ENCODE results near the gene LRFN3. TPM values are rescaled to one million over a fixed set of nuclear protein-coding genes. Genes with fewer than 3 reads are reported as not detected.

Gene LRFN3
- total RNA-seq, 1 experiment from 2014 or later: 3.7 TPM

DNA sequence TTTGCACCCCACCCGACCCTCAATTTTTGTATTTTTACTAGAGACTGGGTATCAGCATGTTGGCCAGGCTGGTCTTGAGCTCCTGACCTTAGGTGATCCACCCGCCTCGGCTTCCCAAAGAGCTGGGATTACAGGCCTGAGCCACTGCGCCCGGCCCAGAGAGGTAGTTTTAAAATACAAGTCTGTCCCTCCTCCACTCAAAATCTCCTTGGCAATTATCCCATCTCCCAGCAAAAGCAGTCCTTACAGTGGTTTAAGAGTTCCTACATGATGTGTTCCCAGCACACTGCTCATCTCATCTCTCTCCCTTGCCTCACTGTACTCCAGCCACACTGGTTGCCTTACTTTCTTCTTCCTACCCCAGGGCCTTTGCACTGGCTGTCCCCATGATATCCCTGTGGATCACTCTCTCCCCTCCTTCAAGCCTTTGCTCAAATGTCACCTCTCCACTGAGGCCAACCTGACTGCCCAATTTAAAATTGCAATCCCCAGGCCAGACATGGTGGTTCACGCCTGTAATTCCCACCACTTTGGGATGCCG, 24.3 kb downstream of the LRFN3 start:
- no peak overlapping the region for H3K27ac ChIP-seq (ENCODE audit: low read length)
- no peak for DNase-seq
- H3K36me3 ChIP-seq (ENCODE audit: insufficient read depth, low read length): no peaks in the 10 kb centered on the region
- H3K9me2 ChIP-seq (replicated peaks; ENCODE audit: insufficient read depth, low read length): no peaks in the 10 kb centered on the region
- no peaks in the 10 kb centered on the region for H4K20me1 ChIP-seq (ENCODE audit: insufficient read depth, low read depth, low read length)
- no peaks in the 10 kb centered on the region for H3K9me3 ChIP-seq (ENCODE audit: low read length)
- H3K9ac ChIP-seq (ENCODE audit: low read length): no peak overlapping the region
- no peak overlapping the region for H3K4me3 ChIP-seq (ENCODE audit: low read length)
- H2AFZ ChIP-seq (ENCODE audit: low read length): no peak overlapping the region
- no peaks in the 10 kb centered on the region for H3K27me3 ChIP-seq (ENCODE audit: low read length)
- no peaks in the 10 kb centered on the region for H3K4me1 ChIP-seq (ENCODE audit: low read length)
- no peaks in the 10 kb centered on the region for H3K79me2 ChIP-seq (ENCODE audit: low read length)
- no peak overlapping the region for H3K4me2 ChIP-seq (ENCODE audit: low read depth, low read length, poor library complexity, severe bottlenecking)

DNA sequence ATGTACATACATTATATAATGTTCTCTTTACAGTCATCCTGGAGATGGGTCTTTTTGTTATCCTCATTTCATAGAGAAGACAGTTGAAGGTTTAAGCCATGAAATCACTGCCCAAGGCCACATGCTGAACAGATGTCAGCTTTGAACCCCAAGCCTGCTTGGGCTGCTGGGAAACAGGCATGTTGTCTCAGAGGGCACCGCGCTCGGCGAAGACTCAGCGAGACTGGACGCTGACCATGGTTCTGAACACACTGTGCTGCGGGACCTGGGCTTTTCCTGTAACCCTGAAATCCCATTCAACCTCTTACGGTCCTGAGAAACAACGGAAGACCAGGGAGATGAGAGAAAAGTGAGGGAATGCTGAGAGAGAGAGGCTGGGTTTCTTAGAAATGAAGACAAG, 27.3 kb downstream of the LRFN3 start:
- Histone ChIP-seq H3K4me1 (ENCODE audit: low read length) (no peaks in the 10 kb centered on the region), H2AFZ (ENCODE audit: low read length) (no peak overlapping the region), H3K9ac (ENCODE audit: low read length) (no peak overlapping the region), H3K9me3 (ENCODE audit: low read length) (no peaks in the 10 kb centered on the region), H3K27ac (ENCODE audit: low read length) (no peak overlapping the region), H4K20me1 (ENCODE audit: insufficient read depth, low read depth, low read length) (no peaks in the 10 kb centered on the region), H3K4me2 (ENCODE audit: low read depth, low read length, poor library complexity, severe bottlenecking) (no peak overlapping the region), H3K4me3 (ENCODE audit: low read length) (no peak overlapping the region), H3K79me2 (ENCODE audit: low read length) (no peaks in the 10 kb centered on the region), H3K36me3 (ENCODE audit: insufficient read depth, low read length) (no peaks in the 10 kb centered on the region), H3K9me2 (replicated peaks; ENCODE audit: insufficient read depth, low read length) (no peaks in the 10 kb centered on the region), H3K27me3 (ENCODE audit: low read length) (no peaks in the 10 kb centered on the region)
- DNase-seq: no peak

DNA sequence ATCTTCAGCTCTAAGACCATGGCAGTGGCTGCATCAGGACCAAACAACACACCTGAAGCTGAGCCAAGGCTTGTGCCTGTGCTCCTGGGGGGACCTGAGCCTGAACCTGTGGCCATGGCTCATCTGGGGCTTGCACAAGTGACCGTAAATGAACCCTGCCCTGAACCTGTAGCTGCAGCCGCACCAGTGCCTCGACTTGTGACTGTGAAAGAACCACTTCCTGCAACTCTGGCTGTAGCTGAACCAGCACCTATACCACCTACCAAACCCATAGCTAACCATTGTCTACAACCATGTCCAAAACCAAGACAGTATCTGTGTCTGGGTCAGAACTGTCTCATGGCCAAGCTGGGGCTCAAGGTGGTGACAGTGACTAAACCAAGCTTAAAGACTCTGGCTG, 30.6 kb downstream of the LRFN3 start:
- no peaks in the 10 kb centered on the region for H4K20me1 ChIP-seq (ENCODE audit: insufficient read depth, low read depth, low read length)
- H2AFZ ChIP-seq (ENCODE audit: low read length): no peak overlapping the region
- H3K27ac ChIP-seq (ENCODE audit: low read length): no peak overlapping the region
- no peaks in the 10 kb centered on the region for H3K36me3 ChIP-seq (ENCODE audit: insufficient read depth, low read length)
- H3K9me2 ChIP-seq (replicated peaks; ENCODE audit: insufficient read depth, low read length): no peaks in the 10 kb centered on the region
- no peaks in the 10 kb centered on the region for H3K27me3 ChIP-seq (ENCODE audit: low read length)
- H3K9ac ChIP-seq (ENCODE audit: low read length): no peak overlapping the region
- DNase-seq: no peak
- no peak overlapping the region for H3K4me2 ChIP-seq (ENCODE audit: low read depth, low read length, poor library complexity, severe bottlenecking)
- no peaks in the 10 kb centered on the region for H3K9me3 ChIP-seq (ENCODE audit: low read length)
- no peaks in the 10 kb centered on the region for H3K79me2 ChIP-seq (ENCODE audit: low read length)
- H3K4me1 ChIP-seq (ENCODE audit: low read length): no peaks in the 10 kb centered on the region
- H3K4me3 ChIP-seq (ENCODE audit: low read length): no peak overlapping the region

DNA sequence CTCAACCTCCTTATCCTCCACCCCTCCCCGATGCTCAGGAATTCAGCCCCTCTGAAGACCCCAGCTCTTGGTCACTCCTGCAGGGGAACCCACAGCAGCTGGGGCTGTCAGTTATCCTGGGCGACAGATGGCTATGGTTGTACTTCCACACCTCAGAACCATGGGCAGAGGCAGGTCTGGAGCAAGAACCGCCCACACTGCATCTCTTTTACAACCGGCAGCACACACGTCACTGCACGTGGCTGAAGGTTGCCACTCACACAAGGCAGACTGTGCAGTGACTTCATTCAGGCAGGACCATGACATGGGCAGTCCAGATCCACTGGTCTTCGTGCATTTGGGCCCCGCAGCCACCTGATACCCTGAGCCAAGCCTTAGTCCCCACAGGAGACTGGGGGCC, 37.3 kb downstream of the LRFN3 start:
- Histone ChIP-seq H3K36me3 (ENCODE audit: insufficient read depth, low read length) (no peaks in the 10 kb centered on the region), H3K4me3 (ENCODE audit: low read length) (no peak overlapping the region), H2AFZ (ENCODE audit: low read length) (no peak overlapping the region)

DNA sequence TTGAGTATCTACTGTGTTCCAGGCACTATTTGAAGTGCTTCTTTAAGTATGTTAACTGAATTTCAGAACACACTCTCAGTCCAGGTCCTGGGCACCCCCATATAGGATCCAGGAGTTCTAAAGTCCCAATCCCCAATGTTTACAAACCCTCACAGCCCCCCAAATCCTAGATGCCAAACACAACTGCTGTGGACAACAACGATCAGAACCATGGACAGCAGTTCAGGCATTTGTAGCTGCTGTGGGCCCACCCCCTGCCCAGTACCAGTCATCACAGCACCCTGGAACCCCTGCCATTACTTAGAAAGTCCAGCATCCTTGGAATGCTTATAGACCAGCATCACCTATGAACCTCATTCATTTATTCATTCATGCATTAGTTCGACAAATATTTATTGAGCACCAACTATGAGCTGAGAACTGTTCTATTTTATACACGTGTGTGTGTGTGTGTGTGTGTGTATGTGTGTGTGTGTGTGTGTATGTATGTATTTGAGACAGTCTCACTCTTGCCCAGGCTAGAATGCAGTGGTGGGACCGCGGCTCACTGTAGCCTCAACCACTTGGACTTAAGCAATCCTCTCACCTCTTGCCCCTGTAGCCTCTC, 39.5 kb downstream of the LRFN3 start:
- H3K27ac ChIP-seq (ENCODE audit: low read length): no peak overlapping the region
- H3K36me3 ChIP-seq (ENCODE audit: insufficient read depth, low read length): no peaks in the 10 kb centered on the region
- peaks cover 5% of the 10 kb centered on the region for H3K4me1 ChIP-seq (ENCODE audit: low read length)
- no peaks in the 10 kb centered on the region for H3K27me3 ChIP-seq (ENCODE audit: low read length)
- no peaks in the 10 kb centered on the region for H3K9me2 ChIP-seq (replicated peaks; ENCODE audit: insufficient read depth, low read length)
- no peak overlapping the region for H3K9ac ChIP-seq (ENCODE audit: low read length)
- no peaks in the 10 kb centered on the region for H4K20me1 ChIP-seq (ENCODE audit: insufficient read depth, low read depth, low read length)
- DNase-seq: peak; percentile 55
- no peaks in the 10 kb centered on the region for H3K79me2 ChIP-seq (ENCODE audit: low read length)
- no peak overlapping the region for H3K4me3 ChIP-seq (ENCODE audit: low read length)
- H3K4me2 ChIP-seq (ENCODE audit: low read depth, low read length, poor library complexity, severe bottlenecking): no peak overlapping the region
- H3K9me3 ChIP-seq (ENCODE audit: low read length): no peaks in the 10 kb centered on the region
- H2AFZ ChIP-seq (ENCODE audit: low read length): no peak overlapping the region

More for the DNA sequence above, 37.3 kb downstream of the LRFN3 start:
- peak; percentile 62 for DNase-seq
- Histone ChIP-seq H3K27me3 (ENCODE audit: low read length) (no peaks in the 10 kb centered on the region), H3K9me2 (replicated peaks; ENCODE audit: insufficient read depth, low read length) (no peaks in the 10 kb centered on the region), H3K79me2 (ENCODE audit: low read length) (no peaks in the 10 kb centered on the region), H3K4me2 (ENCODE audit: low read depth, low read length, poor library complexity, severe bottlenecking) (no peak overlapping the region), H3K9me3 (ENCODE audit: low read length) (no peaks in the 10 kb centered on the region), H3K27ac (ENCODE audit: low read length) (no peak overlapping the region), H3K4me1 (ENCODE audit: low read length) (peaks cover 5% of the 10 kb centered on the region), H4K20me1 (ENCODE audit: insufficient read depth, low read depth, low read length) (no peaks in the 10 kb centered on the region), H3K9ac (ENCODE audit: low read length) (no peak overlapping the region)

DNA sequence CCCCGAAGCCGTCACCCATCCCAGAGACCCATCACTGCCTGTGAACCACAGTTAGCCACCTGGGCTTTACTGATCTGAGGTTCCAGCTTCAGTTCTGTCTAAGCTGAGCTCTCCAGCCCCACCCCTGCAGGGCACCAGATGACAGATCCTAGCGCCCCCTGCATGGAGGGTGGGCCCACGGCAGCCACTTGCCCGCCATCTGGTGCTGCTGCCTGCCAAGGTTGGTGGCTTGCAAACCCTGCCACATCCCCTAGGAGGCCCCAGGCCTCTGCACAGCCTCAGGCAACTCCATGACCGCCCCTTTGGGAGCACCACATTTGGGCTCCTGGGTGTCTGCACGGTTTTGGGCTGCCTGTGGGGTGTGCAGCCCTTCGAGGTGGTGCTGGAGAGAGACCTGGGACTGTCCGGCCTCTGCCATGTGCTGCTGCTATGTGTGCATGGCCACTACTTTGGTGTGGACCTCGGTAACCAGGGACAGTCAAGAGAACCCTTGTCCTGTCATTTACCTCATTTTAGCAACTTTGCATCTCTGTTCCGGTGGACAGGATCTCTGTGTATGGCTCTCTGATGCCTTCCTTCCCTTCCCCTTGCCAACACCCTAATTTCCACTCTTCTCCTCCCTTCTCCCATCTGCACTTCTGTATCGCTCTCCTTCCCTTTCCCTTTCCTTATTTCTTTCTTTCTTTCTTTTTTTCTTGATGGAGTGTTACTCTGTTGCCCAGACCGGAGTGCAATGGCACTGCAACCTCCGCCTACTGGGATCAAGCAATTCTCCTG, 41.5 kb downstream of the LRFN3 start:
- no peaks in the 10 kb centered on the region for H3K9me2 ChIP-seq (replicated peaks; ENCODE audit: insufficient read depth, low read length)
- peak overlapping the region; percentile 13 for H3K4me2 ChIP-seq (ENCODE audit: low read depth, low read length, poor library complexity, severe bottlenecking)
- no peak overlapping the region for H3K4me3 ChIP-seq (ENCODE audit: low read length)
- H3K27me3 ChIP-seq (ENCODE audit: low read length): no peaks in the 10 kb centered on the region
- DNase-seq: peak; percentile 95
- no peak overlapping the region for H3K27ac ChIP-seq (ENCODE audit: low read length)
- no peak overlapping the region for H3K9ac ChIP-seq (ENCODE audit: low read length)
- no peaks in the 10 kb centered on the region for H3K79me2 ChIP-seq (ENCODE audit: low read length)
- H3K4me1 ChIP-seq (ENCODE audit: low read length): peaks cover 5% of the 10 kb centered on the region
- no peaks in the 10 kb centered on the region for H3K36me3 ChIP-seq (ENCODE audit: insufficient read depth, low read length)
- no peak overlapping the region for H2AFZ ChIP-seq (ENCODE audit: low read length)
- H4K20me1 ChIP-seq (ENCODE audit: insufficient read depth, low read depth, low read length): no peaks in the 10 kb centered on the region
- H3K9me3 ChIP-seq (ENCODE audit: low read length): no peaks in the 10 kb centered on the region

DNA sequence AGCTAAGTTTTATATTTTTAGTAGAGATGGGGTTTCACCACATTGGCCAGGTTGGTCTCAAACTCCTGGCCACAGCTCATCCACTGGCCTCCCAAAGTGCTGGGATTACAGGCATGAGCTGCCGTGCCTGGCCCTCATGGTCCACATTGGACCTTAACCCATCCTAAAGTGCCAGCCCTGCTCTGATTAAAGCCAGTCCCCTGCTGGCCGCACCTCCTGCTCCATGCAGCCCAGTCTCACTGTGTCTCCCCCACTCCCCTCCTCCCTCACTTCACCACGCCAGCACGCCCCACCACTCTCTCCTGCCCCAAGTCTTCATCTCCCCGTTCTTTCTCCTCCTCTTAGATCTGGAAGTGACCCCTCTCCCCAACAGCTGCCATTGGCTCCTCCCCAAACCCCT, 42.1 kb downstream of the LRFN3 start:
- H3K4me3 ChIP-seq (ENCODE audit: low read length): no peak overlapping the region
- H3K9me2 ChIP-seq (replicated peaks; ENCODE audit: insufficient read depth, low read length): no peaks in the 10 kb centered on the region
- H3K36me3 ChIP-seq (ENCODE audit: insufficient read depth, low read length): no peaks in the 10 kb centered on the region
- no peak overlapping the region for H2AFZ ChIP-seq (ENCODE audit: low read length)
- no peaks in the 10 kb centered on the region for H3K9me3 ChIP-seq (ENCODE audit: low read length)
- no peak overlapping the region for H3K9ac ChIP-seq (ENCODE audit: low read length)
- H3K4me1 ChIP-seq (ENCODE audit: low read length): peaks cover 5% of the 10 kb centered on the region
- no peaks in the 10 kb centered on the region for H3K79me2 ChIP-seq (ENCODE audit: low read length)
- H4K20me1 ChIP-seq (ENCODE audit: insufficient read depth, low read depth, low read length): no peaks in the 10 kb centered on the region
- no peak overlapping the region for H3K4me2 ChIP-seq (ENCODE audit: low read depth, low read length, poor library complexity, severe bottlenecking)
- no peak overlapping the region for H3K27ac ChIP-seq (ENCODE audit: low read length)
- DNase-seq: no peak
- no peaks in the 10 kb centered on the region for H3K27me3 ChIP-seq (ENCODE audit: low read length)

DNA sequence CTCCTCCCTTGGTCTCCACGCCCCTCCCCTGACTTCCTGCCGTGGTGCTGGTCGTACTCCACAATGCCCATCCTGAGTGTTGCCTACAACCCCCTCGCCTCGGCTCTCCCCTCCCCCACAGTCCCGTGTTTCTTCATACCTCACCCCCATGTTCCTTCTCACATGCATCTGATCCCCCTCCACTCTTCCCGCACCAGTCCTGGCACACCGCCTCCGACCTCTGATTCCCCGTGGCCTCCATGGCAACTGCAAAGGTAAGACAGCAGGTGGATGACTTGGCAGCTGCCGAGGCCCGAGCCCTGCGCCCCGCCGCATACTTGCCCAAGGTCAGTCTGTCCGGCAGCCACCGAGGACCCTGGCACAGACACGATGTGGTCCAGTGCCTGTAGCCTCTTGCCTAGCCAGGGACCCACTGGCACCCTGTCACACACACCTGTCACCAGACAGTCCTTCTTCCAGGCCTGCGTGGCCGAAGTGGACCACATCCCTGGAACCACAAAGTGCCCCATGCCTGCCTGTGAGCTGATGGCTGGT, 42.7 kb downstream of the LRFN3 start:
- no peak overlapping the region for H3K27ac ChIP-seq (ENCODE audit: low read length)
- H2AFZ ChIP-seq (ENCODE audit: low read length): no peak overlapping the region
- H3K4me1 ChIP-seq (ENCODE audit: low read length): peaks cover 5% of the 10 kb centered on the region
- no peaks in the 10 kb centered on the region for H4K20me1 ChIP-seq (ENCODE audit: insufficient read depth, low read depth, low read length)
- no peaks in the 10 kb centered on the region for H3K27me3 ChIP-seq (ENCODE audit: low read length)
- H3K9me3 ChIP-seq (ENCODE audit: low read length): no peaks in the 10 kb centered on the region
- H3K79me2 ChIP-seq (ENCODE audit: low read length): no peaks in the 10 kb centered on the region
- no peak overlapping the region for H3K9ac ChIP-seq (ENCODE audit: low read length)
- no peaks in the 10 kb centered on the region for H3K36me3 ChIP-seq (ENCODE audit: insufficient read depth, low read length)
- no peaks in the 10 kb centered on the region for H3K9me2 ChIP-seq (replicated peaks; ENCODE audit: insufficient read depth, low read length)
- DNase-seq: no peak
- no peak overlapping the region for H3K4me2 ChIP-seq (ENCODE audit: low read depth, low read length, poor library complexity, severe bottlenecking)
- H3K4me3 ChIP-seq (ENCODE audit: low read length): no peak overlapping the region
